Mucosa of rectum (tissue), 2 donors: ENCODE measurements around the gene CFAP100.

Source experiments
- H3K27ac ChIP-seq, 2 donors: one replicate each; pipeline ENCODE4 v1.7.0; 2013; ENCODE audit warnings: inconsistent platforms in 2 of 2, low read depth in 2 of 2, low read length in 2 of 2
- H3K27me3 ChIP-seq, 2 donors: one replicate each; pipeline ENCODE4 v1.7.0; 2013; ENCODE audit warnings: low read length in 2 of 2; ENCODE audit not compliant: control insufficient read depth in 2 of 2, insufficient read depth in 2 of 2
- H3K36me3 ChIP-seq, 2 donors: one replicate each; pipeline ENCODE4 v1.7.0; 2013; ENCODE audit warnings: low read length in 2 of 2; ENCODE audit not compliant: control insufficient read depth in 2 of 2, insufficient read depth in 2 of 2
- H3K4me1 ChIP-seq, 2 donors: one replicate each; pipeline ENCODE4 v1.7.0; 2013; ENCODE audit warnings: low read length in 2 of 2, mild to moderate bottlenecking in 1 of 2; ENCODE audit not compliant: control insufficient read depth in 2 of 2, insufficient read depth in 2 of 2
- H3K4me3 ChIP-seq, 2 donors: one replicate each; pipeline ENCODE4 v1.7.0; 2013; ENCODE audit warnings: low read length in 2 of 2
- H3K9ac ChIP-seq, 2 donors: one replicate each; pipeline ENCODE4 v1.7.0; 2013; ENCODE audit warnings: low read length in 2 of 2, low read depth in 1 of 2, mild to moderate bottlenecking in 1 of 2
- H3K9me3 ChIP-seq, 2 donors: one replicate each; pipeline ENCODE4 v1.7.0; 2013; ENCODE audit warnings: low read length in 2 of 2; ENCODE audit not compliant: control insufficient read depth in 2 of 2
- donor health status: healthy.
- donor health status: Normal muscosa, but diverticular disease.

The CFAP100 gene

GRCh38 chr3:126402178-126402577 lies 7.5 kb downstream of the CFAP100 start:
- Histone ChIP-seq H3K36me3 (no peaks in the 10 kb centered on the region), H3K27ac (no peak overlapping the region), H3K9ac (no peak overlapping the region), H3K4me3 (no peak overlapping the region), H3K27me3 (no peaks in the 10 kb centered on the region), H3K4me1 (no peaks in the 10 kb centered on the region), H3K9me3 (no peaks in the 10 kb centered on the region)

DNA sequence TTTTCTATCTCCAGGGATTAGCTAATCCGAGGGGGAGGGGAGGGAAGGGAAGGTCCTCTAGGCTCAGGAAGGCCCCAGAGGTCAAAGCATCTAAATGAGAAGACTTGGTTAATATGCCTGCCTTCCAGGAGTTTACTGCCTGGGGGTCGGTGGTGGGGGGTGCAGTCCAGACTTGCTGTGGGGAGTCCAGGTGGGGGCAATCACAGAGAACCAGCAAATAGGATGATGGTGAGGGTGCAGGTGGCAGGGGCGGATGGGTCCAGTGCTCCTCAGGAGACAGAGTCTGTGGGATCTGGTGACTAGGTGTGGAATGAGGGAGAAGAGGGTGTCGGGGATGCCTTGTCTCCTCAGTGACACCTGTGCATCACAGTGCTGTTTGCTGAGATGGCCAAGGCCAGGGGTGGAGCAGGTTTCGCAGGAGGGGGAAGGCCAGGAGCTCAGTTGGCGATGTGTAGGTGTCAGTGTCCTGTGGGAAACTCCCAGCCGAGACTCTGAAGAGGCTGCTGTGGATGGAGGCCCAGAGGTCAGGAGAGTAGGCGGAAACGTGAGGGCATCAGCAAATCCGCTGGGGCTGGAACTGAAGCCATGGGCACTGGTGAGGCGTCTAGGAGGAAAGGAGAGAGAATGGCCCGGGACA lies 8.1 kb downstream of the CFAP100 start:
- no peaks in the 10 kb centered on the region for H3K36me3 ChIP-seq
- H3K9ac ChIP-seq: no peak overlapping the region
- no peaks in the 10 kb centered on the region for H3K9me3 ChIP-seq
- H3K27ac ChIP-seq: no peak overlapping the region
- no peaks in the 10 kb centered on the region for H3K4me1 ChIP-seq
- H3K4me3 ChIP-seq: no peak overlapping the region
- H3K27me3 ChIP-seq: no peaks in the 10 kb centered on the region

GRCh38 chr3:126406389-126407296 lies 11.9 kb downstream of the CFAP100 start:
- H3K27me3 ChIP-seq: no peaks in the 10 kb centered on the region
- H3K9ac ChIP-seq: no peak overlapping the region
- no peak overlapping the region for H3K4me3 ChIP-seq

DNA sequence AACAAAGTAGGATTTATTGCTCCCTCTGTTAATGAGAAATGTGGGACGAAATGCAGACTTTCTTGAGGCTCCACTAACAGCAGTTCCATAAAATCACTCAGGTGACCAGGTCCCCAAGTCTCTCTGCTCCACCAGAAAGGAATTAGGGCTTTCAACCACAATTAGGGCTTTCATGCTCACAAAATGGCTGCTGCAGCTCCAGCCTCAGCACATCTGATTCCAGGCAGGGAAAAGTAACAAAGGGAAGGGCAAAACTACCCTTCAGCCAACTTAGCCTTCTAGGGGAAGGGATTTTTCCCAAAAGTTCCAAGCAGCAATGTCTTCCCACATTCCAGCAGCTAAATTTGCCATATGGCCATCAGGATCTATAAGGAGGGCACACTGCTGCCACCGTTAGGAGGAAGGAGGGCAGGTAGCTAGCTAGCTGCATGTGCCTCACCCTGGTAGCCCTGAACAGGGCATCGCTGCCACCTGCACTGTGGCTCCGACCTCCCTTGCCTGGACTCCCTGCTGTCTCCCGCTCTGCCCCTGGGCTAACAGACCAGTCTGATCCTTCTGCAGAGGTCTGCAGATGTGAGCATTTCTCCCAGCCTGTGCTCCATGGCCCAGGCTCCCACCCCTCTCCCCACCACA lies 12.8 kb downstream of the CFAP100 start:
- no peak overlapping the region for H3K27ac ChIP-seq
- H3K9me3 ChIP-seq: no peaks in the 10 kb centered on the region
- H3K4me3 ChIP-seq: no peak overlapping the region
- H3K9ac ChIP-seq: no peak overlapping the region
- H3K27me3 ChIP-seq: no peaks in the 10 kb centered on the region
- no peaks in the 10 kb centered on the region for H3K36me3 ChIP-seq
- H3K4me1 ChIP-seq: no peaks in the 10 kb centered on the region

More at GRCh38 chr3:126406389-126407296, 11.9 kb downstream of the CFAP100 start:
- H3K9me3 ChIP-seq: no peaks in the 10 kb centered on the region
- H3K4me1 ChIP-seq: no peaks in the 10 kb centered on the region
- H3K27ac ChIP-seq: no peak overlapping the region
- no peaks in the 10 kb centered on the region for H3K36me3 ChIP-seq

- Histone ChIP-seq H3K4me3 (no peak overlapping the region), H3K9ac (no peak overlapping the region), H3K4me1 (no peaks in the 10 kb centered on the region)
Measured at GRCh38 chr3:126408099-126408498, 13.4 kb downstream of the CFAP100 start.

GRCh38 chr3:126412841-126413692 lies 18.4 kb downstream of the CFAP100 start:
- Histone ChIP-seq H3K4me3 (no peak overlapping the region), H3K27ac (no peak overlapping the region), H3K4me1 (no peaks in the 10 kb centered on the region), H3K27me3 (peaks cover 0 to 7% of the 10 kb centered on the region in 2 donors), H3K9me3 (no peaks in the 10 kb centered on the region), H3K9ac (no peak overlapping the region), H3K36me3 (no peaks in the 10 kb centered on the region)

More at GRCh38 chr3:126408099-126408498, 13.4 kb downstream of the CFAP100 start:
- Histone ChIP-seq H3K36me3 (no peaks in the 10 kb centered on the region), H3K27ac (no peak overlapping the region), H3K27me3 (no peaks in the 10 kb centered on the region), H3K9me3 (no peaks in the 10 kb centered on the region)

GRCh38 chr3:126413693-126414080 lies 19.0 kb downstream of the CFAP100 start:
- Histone ChIP-seq H3K4me1 (no peaks in the 10 kb centered on the region), H3K4me3 (no peak overlapping the region), H3K36me3 (no peaks in the 10 kb centered on the region), H3K27ac (no peak overlapping the region), H3K27me3 (peaks cover 0 to 7% of the 10 kb centered on the region in 2 donors), H3K9me3 (no peaks in the 10 kb centered on the region), H3K9ac (no peak overlapping the region)

DNA sequence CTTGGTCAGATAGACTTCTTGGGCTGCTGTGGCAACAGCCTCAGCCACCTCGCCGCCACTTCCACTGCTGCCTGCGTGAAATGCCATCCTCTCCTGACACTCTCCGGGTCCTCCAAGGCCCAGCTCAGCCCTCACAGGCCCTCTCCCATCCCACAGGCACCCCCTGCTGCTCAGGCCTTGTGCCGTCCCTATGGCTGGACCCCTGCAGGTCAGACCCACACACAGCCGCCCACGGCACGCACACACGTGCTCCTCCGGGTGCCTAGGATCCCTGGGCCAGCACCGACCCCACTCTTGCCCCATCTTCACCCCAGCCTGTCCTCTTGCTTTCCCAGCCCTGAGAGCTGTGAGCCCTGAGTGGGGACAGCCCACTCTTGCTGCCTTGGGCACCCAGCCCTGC lies 19.7 kb downstream of the CFAP100 start:
- H3K4me3 ChIP-seq: no peak overlapping the region
- no peaks in the 10 kb centered on the region for H3K9me3 ChIP-seq
- H3K36me3 ChIP-seq: no peaks in the 10 kb centered on the region
- H3K27me3 ChIP-seq: peaks cover 0 to 7% of the 10 kb centered on the region in 2 donors
- no peak overlapping the region for H3K27ac ChIP-seq
- no peaks in the 10 kb centered on the region for H3K4me1 ChIP-seq
- H3K9ac ChIP-seq: no peak overlapping the region

DNA sequence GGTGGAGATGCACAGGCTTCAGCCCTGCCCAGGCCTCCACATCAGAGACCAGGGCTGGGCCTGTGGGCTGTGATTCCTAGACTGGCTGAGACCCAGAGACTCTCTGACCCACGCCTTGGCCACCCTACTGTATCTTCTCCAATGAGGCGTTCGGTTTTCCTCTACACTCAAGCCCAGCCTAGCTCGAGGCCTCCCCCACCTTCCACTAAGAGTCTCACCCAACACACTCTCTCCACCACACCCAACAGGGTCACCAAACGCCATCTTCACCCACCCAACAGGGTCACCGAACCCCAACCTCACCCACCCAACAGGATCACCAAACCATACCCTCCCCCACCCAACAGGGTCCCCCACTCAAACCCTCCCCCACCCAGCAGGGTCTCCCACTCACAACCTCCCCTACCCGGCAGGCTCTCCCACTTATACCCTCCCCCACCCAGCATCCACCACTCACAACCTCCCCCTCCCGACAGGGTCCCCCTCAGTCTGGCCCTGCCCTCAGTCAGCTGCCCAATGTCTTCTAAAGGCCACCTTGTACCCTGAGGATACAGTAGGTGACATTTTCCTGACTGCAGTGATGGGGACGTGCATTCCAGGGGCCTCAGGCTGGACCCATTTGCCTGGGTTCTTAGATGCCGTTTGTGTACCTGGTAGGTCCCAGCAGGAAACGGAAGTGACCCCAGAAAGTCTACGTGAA lies 20.4 kb downstream of the CFAP100 start:
- no peak overlapping the region for H3K27ac ChIP-seq
- H3K9me3 ChIP-seq: no peaks in the 10 kb centered on the region
- H3K4me3 ChIP-seq: no peak overlapping the region
- no peaks in the 10 kb centered on the region for H3K4me1 ChIP-seq
- H3K36me3 ChIP-seq: no peaks in the 10 kb centered on the region
- no peak overlapping the region for H3K9ac ChIP-seq
- H3K27me3 ChIP-seq: peaks cover 0 to 7% of the 10 kb centered on the region in 2 donors
